SU-DHL-6 (cell line): ENCODE results near the gene SLC23A2.

Experiments
- H2AFZ ChIP-seq: fragments of 200-600 bp; sonication (generic); 2 replicates; pipeline ENCODE4 v1.6.1; 2014; ENCODE audit warnings: low read depth, mild to moderate bottlenecking, moderate library complexity, mixed read lengths, antibody characterized with exemption, low read length; ENCODE audit not compliant: severe bottlenecking
- H3F3A ChIP-seq: fragments of 200-600 bp; shearing (Covaris generic); 2 replicates; pipeline ENCODE4 v1.6.0; 2016; ENCODE audit warnings: antibody characterized with exemption, mild to moderate bottlenecking; ENCODE audit not compliant: insufficient read depth
- H3K27ac ChIP-seq: fragments of 200-600 bp; sonication (generic); 2 replicates; pipeline ENCODE4 v1.5.1; 2016; ENCODE audit warnings: low read depth, mild to moderate bottlenecking, low read length, moderate library complexity, mixed read lengths
- H3K27me3 ChIP-seq: fragments of 200-600 bp; sonication (generic), shearing (Covaris generic); 2 replicates; pipeline ENCODE4 v1.6.0; 2014; ENCODE audit warnings: mild to moderate bottlenecking, low read length
- H3K36me3 ChIP-seq: fragments of 200-600 bp; sonication (generic); 2 replicates; pipeline ENCODE4 v1.6.1; 2014; ENCODE audit warnings: mild to moderate bottlenecking, low read length, mixed read lengths
- H3K4me2 ChIP-seq: fragments of 300-600, 200-600 bp; shearing (Covaris generic), sonication (generic); 2 replicates; pipeline ENCODE4 v1.6.0; 2014; ENCODE audit warnings: low read length, low read depth, mild to moderate bottlenecking; ENCODE audit not compliant: poor library complexity, severe bottlenecking
- H3K4me3 ChIP-seq: fragments of 200-600 bp; sonication (generic); 2 replicates; pipeline ENCODE4 v1.5.1; 2014; ENCODE audit warnings: antibody characterized with exemption, low read length, mild to moderate bottlenecking, mixed read lengths; ENCODE audit not compliant: insufficient read depth, poor library complexity, severe bottlenecking
- H3K79me2 ChIP-seq: fragments of 200-600 bp; sonication (generic); 2 replicates; pipeline ENCODE4 v1.6.1; 2014; ENCODE audit warnings: mild to moderate bottlenecking, low read length, moderate library complexity; ENCODE audit not compliant: insufficient read depth
- H3K9ac ChIP-seq: fragments of 200-600 bp; sonication (generic); 2 replicates; pipeline ENCODE4 v1.7.0; 2014; ENCODE audit warnings: mild to moderate bottlenecking, low read length
- H3K9me2 ChIP-seq: fragments of 200-600 bp; sonication (generic); replicated peaks from 2 replicates; pipeline ENCODE4 v1.6.1; 2014; ENCODE audit warnings: low read length; ENCODE audit not compliant: insufficient read depth
- H3K9me3 ChIP-seq: fragments of 200-600 bp; sonication (generic); 2 replicates; pipeline ENCODE4 v1.6.1; 2014; ENCODE audit warnings: low read length, mixed read lengths; ENCODE audit not compliant: insufficient read depth
- H4K20me1 ChIP-seq: fragments of 200-600 bp; sonication (generic); 2 replicates; pipeline ENCODE4 v1.6.1; 2014; ENCODE audit warnings: low read depth, mild to moderate bottlenecking, antibody characterized with exemption, low read length, moderate library complexity, mixed read lengths
- CTCF ChIP-seq: fragments of 200-600 bp; sonication (generic); IDR thresholded peaks from one replicate; pipeline ENCODE4 v1.5.1; 2017; ENCODE audit warnings: antibody characterized with exemption, mild to moderate bottlenecking, low read length, moderate library complexity; ENCODE audit not compliant: insufficient read depth, poor library complexity, severe bottlenecking
- EZH2phosphoT487 ChIP-seq: fragments of 200-600 bp; sonication (generic), shearing (Covaris generic); conservative IDR thresholded peaks from 2 replicates; pipeline ENCODE4 v1.6.1; 2018; ENCODE audit warnings: mild to moderate bottlenecking, antibody characterized with exemption, low read length, moderate library complexity, mixed read lengths

SLC23A2 gene

GRCh38 chr20:4817230-4817671 lies 184.1 kb downstream of the SLC23A2 start:
- no peaks in the 10 kb centered on the region for H3K9me3 ChIP-seq
- no peaks in the 10 kb centered on the region for H3K27me3 ChIP-seq
- H2AFZ ChIP-seq: no peak overlapping the region
- no peaks in the 10 kb centered on the region for H3K9me2 ChIP-seq
- H3K9ac ChIP-seq: no peak overlapping the region
- peak overlapping the region; percentile 6; the same call in 1 of the 2 replicates for H3K27ac ChIP-seq
- peaks cover 39% of the 10 kb centered on the region for H3K79me2 ChIP-seq
- H3K4me3 ChIP-seq: no peak overlapping the region
- no peaks in the 10 kb centered on the region for H4K20me1 ChIP-seq
- no peak overlapping the region for H3K4me2 ChIP-seq
- TF ChIP-seq CTCF (no peak), EZH2phosphoT487 (no peak)
- H3K36me3 ChIP-seq: peaks cover 7% of the 10 kb centered on the region
- peaks cover 57% of the 10 kb centered on the region for H3F3A ChIP-seq

GRCh38 chr20:4815628-4816027 lies 185.7 kb downstream of the SLC23A2 start:
- TF ChIP-seq EZH2phosphoT487: no peak
- no peak for TF ChIP-seq CTCF
- H3K79me2 ChIP-seq: peaks cover 35% of the 10 kb centered on the region
- no peaks in the 10 kb centered on the region for H4K20me1 ChIP-seq
- no peaks in the 10 kb centered on the region for H3K27me3 ChIP-seq
- H3F3A ChIP-seq: peaks cover 55% of the 10 kb centered on the region
- H3K9me3 ChIP-seq: no peaks in the 10 kb centered on the region
- no peaks in the 10 kb centered on the region; the same call in 1 of the 2 replicates for H3K36me3 ChIP-seq
- peak overlapping the region; percentile 73 for H3K9ac ChIP-seq
- peak overlapping the region; percentile 49 for H3K4me3 ChIP-seq
- no peaks in the 10 kb centered on the region for H3K9me2 ChIP-seq
- peak overlapping the region; percentile 98 for H3K27ac ChIP-seq
- peak overlapping the region; percentile 76 for H3K4me2 ChIP-seq
- no peak overlapping the region for H2AFZ ChIP-seq

GRCh38 chr20:4814696-4815252 lies 186.5 kb downstream of the SLC23A2 start:
- Histone ChIP-seq H3K36me3 (no peaks in the 10 kb centered on the region), H3F3A (peaks cover 55% of the 10 kb centered on the region), H3K27ac (peak overlapping the region; percentile 98), H3K27me3 (no peaks in the 10 kb centered on the region), H3K79me2 (peaks cover 36% of the 10 kb centered on the region), H3K4me3 (peak overlapping the region; percentile 49), H3K9me3 (no peaks in the 10 kb centered on the region), H4K20me1 (no peaks in the 10 kb centered on the region), H3K9me2 (no peaks in the 10 kb centered on the region), H2AFZ (no peak overlapping the region), H3K9ac (peak overlapping the region; percentile 73), H3K4me2 (peak overlapping the region; percentile 76)
- peak; percentile 16 for TF ChIP-seq CTCF
- no peak for TF ChIP-seq EZH2phosphoT487
